SK-N-SH treated with all-trans-retinoic acid at 6 μM for 48 hours (cell line): ENCODE measurements around the gene CDPF1.

Source experiments
- ATAC-seq: fragments of 200-7000 bp; cut with Tn5 transposase; 3 replicates; pipeline ENCODE4 v1.9.1; 2020; ENCODE audit warnings: mild to moderate bottlenecking, moderate library complexity
- ARNTL ChIP-seq: fragments of 450-650 bp; formaldehyde crosslinking; IDR thresholded peaks from 2 replicates; pipeline ENCODE4 v1.5.0; 2020; ENCODE audit warnings: low read depth, mild to moderate bottlenecking, moderate library complexity, borderline replicate concordance
- BACH2 ChIP-seq: fragments of 250-450 bp; sonication (Bioruptor Pico); IDR thresholded peaks from 2 replicates; pipeline ENCODE4 v1.9.0; 2021; ENCODE audit warnings: mild to moderate bottlenecking, borderline replicate concordance
- CSDC2 ChIP-seq: fragments of 250-450 bp; sonication (Bioruptor Pico); IDR thresholded peaks from 2 replicates; pipeline ENCODE4 v1.5.0; 2020; ENCODE audit warnings: mild to moderate bottlenecking, moderate library complexity
- ESRRG ChIP-seq: fragments of 250-450 bp; sonication (Bioruptor Pico); IDR thresholded peaks from 2 replicates; pipeline ENCODE4 v1.6.1; 2021; ENCODE audit warnings: mild to moderate bottlenecking
- GLIS3 ChIP-seq: fragments of 250-450 bp; sonication (Bioruptor Pico); IDR thresholded peaks from 2 replicates; pipeline ENCODE4 v1.5.0; 2020; ENCODE audit warnings: mild to moderate bottlenecking, moderate library complexity
- ISL1 ChIP-seq: fragments of 250-450 bp; sonication (Bioruptor Pico); IDR thresholded peaks from 2 replicates; pipeline ENCODE4 v2.1.2; 2022; ENCODE audit warnings: mild to moderate bottlenecking, moderate library complexity
- OSR1 ChIP-seq: fragments of 250-450 bp; sonication (Bioruptor Pico); IDR thresholded peaks from 2 replicates; pipeline ENCODE4 v1.8.0; 2022; ENCODE audit warnings: moderate library complexity, mild to moderate bottlenecking, inconsistent platforms
- PPARA ChIP-seq: fragments of 250-450 bp; sonication (Bioruptor Pico); IDR thresholded peaks from 2 replicates; pipeline ENCODE4 v1.5.0; 2020; ENCODE audit warnings: mild to moderate bottlenecking, borderline replicate concordance
- RARB ChIP-seq: fragments of 250-450 bp; sonication (Bioruptor Pico); IDR thresholded peaks from 2 replicates; pipeline ENCODE4 v1.8.0; 2021; ENCODE audit warnings: mild to moderate bottlenecking, moderate library complexity
- TCF4 ChIP-seq: fragments of 250-450 bp; sonication (Bioruptor Pico); IDR thresholded peaks from 2 replicates; pipeline ENCODE4 v1.8.0; 2021; ENCODE audit warnings: mild to moderate bottlenecking, moderate library complexity, borderline replicate concordance
- TOX ChIP-seq: fragments of 250-450 bp; sonication (Bioruptor Pico); IDR thresholded peaks from 2 replicates; pipeline ENCODE4 v1.8.0; 2021; ENCODE audit warnings: mild to moderate bottlenecking, moderate library complexity, borderline replicate concordance
- ZC3H10 ChIP-seq: fragments of 250-450 bp; sonication (Bioruptor Pico); IDR thresholded peaks from 2 replicates; pipeline ENCODE4 v1.5.1; 2021; ENCODE audit warnings: mild to moderate bottlenecking, moderate library complexity
- ZFP3 ChIP-seq: fragments of 250-450 bp; sonication (Bioruptor Pico); IDR thresholded peaks from 2 replicates; pipeline ENCODE4 v1.5.0; 2020; ENCODE audit warnings: mild to moderate bottlenecking, moderate library complexity
- ZFP30 ChIP-seq: fragments of 450-650 bp; formaldehyde crosslinking; IDR thresholded peaks from 2 replicates; pipeline ENCODE4 v1.5.0; 2022; ENCODE audit warnings: mild to moderate bottlenecking, moderate library complexity
- ZNF565 ChIP-seq: fragments of 450-650 bp; formaldehyde crosslinking; conservative IDR thresholded peaks from 2 replicates; pipeline ENCODE4 v1.5.0; 2020; ENCODE audit warnings: low read depth, mild to moderate bottlenecking, moderate library complexity
- ZNF70 ChIP-seq: fragments of 450-650 bp; formaldehyde crosslinking; IDR thresholded peaks from 2 replicates; pipeline ENCODE4 v1.5.0; 2020; ENCODE audit warnings: mild to moderate bottlenecking, moderate library complexity
- TF ChIP-seq, protein P1 (sequence below): fragments of 250-450 bp; sonication (Bioruptor Pico); IDR thresholded peaks from 2 replicates; pipeline ENCODE4 v1.5.1; 2021; ENCODE audit warnings: mild to moderate bottlenecking, moderate library complexity
- TF ChIP-seq, protein P2 (sequence below): fragments of 250-450 bp; sonication (Bioruptor Pico); IDR thresholded peaks from 2 replicates; pipeline ENCODE4 v1.8.0; 2020; ENCODE audit warnings: mild to moderate bottlenecking, moderate library complexity, borderline replicate concordance
- TF ChIP-seq, protein P3 (sequence below): fragments of 250-450 bp; sonication (Bioruptor Pico); IDR thresholded peaks from 2 replicates; pipeline ENCODE4 v1.5.0; 2020; ENCODE audit warnings: mild to moderate bottlenecking, moderate library complexity
- TF ChIP-seq, protein P4 (sequence below): fragments of 250-450 bp; sonication (Bioruptor Pico); IDR thresholded peaks from 2 replicates; pipeline ENCODE4 v1.5.1; 2020; ENCODE audit warnings: low read depth, mild to moderate bottlenecking, moderate library complexity

The CDPF1 gene

DNA sequence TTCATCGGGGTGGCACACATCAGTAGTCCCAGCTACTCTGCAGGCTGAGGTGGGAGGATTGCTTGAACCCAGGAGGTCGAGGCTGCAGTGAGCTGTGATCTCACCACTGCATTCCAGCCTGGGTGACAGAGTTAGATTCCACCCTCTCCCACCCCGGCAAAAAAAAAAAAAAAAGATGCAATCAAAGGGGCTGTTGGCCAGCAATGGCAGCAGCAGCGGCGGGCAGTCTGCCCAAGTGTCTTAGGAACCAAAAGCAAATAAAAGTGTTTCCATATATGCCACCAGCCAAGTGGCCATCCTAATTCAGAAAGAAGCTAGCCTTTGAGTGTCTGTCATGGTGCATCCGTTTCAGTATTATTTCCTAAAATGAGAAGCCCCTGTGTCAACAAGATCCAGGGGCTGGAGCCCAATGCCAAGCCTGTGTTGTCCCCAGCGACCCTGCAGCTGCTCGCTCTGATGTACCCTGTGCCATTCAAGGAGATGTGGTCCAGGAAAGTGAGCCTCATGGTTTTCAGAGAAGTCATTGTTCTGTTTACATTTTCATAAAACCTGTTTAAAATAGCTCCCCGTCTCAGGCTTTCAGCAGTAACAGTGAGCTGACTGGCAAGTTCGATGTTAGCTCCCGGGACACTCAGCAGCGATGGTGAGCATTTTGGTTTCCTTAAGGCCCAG, 12.5 kb downstream of the CDPF1 start:
- ATAC-seq, result no peak
- TF ChIP-seq TCF4 (CRISPR knock-in tag) (no peak), ZFP30 (no peak), PPARA (CRISPR knock-in tag) (no peak), OSR1 (CRISPR knock-in tag) (no peak), ARNTL (CRISPR knock-in tag) (no peak), ESRRG (CRISPR knock-in tag) (no peak), GLIS3 (CRISPR knock-in tag) (no peak), ZNF70 (CRISPR knock-in tag) (no peak), ZC3H10 (CRISPR knock-in tag) (no peak), ZFP3 (CRISPR knock-in tag) (no peak)
- TF ChIP-seq, protein P1, sequence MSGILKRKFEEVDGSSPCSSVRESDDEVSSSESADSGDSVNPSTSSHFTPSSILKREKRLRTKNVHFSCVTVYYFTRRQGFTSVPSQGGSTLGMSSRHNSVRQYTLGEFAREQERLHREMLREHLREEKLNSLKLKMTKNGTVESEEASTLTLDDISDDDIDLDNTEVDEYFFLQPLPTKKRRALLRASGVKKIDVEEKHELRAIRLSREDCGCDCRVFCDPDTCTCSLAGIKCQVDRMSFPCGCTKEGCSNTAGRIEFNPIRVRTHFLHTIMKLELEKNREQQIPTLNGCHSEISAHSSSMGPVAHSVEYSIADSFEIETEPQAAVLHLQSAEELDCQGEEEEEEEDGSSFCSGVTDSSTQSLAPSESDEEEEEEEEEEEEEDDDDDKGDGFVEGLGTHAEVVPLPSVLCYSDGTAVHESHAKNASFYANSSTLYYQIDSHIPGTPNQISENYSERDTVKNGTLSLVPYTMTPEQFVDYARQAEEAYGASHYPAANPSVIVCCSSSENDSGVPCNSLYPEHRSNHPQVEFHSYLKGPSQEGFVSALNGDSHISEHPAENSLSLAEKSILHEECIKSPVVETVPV (CRISPR knock-in tag), result no peak
- TF ChIP-seq, protein P2, sequence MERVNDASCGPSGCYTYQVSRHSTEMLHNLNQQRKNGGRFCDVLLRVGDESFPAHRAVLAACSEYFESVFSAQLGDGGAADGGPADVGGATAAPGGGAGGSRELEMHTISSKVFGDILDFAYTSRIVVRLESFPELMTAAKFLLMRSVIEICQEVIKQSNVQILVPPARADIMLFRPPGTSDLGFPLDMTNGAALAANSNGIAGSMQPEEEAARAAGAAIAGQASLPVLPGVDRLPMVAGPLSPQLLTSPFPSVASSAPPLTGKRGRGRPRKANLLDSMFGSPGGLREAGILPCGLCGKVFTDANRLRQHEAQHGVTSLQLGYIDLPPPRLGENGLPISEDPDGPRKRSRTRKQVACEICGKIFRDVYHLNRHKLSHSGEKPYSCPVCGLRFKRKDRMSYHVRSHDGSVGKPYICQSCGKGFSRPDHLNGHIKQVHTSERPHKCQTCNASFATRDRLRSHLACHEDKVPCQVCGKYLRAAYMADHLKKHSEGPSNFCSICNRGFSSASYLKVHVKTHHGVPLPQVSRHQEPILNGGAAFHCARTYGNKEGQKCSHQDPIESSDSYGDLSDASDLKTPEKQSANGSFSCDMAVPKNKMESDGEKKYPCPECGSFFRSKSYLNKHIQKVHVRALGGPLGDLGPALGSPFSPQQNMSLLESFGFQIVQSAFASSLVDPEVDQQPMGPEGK (CRISPR knock-in tag), result no peak
- TF ChIP-seq, protein P3, sequence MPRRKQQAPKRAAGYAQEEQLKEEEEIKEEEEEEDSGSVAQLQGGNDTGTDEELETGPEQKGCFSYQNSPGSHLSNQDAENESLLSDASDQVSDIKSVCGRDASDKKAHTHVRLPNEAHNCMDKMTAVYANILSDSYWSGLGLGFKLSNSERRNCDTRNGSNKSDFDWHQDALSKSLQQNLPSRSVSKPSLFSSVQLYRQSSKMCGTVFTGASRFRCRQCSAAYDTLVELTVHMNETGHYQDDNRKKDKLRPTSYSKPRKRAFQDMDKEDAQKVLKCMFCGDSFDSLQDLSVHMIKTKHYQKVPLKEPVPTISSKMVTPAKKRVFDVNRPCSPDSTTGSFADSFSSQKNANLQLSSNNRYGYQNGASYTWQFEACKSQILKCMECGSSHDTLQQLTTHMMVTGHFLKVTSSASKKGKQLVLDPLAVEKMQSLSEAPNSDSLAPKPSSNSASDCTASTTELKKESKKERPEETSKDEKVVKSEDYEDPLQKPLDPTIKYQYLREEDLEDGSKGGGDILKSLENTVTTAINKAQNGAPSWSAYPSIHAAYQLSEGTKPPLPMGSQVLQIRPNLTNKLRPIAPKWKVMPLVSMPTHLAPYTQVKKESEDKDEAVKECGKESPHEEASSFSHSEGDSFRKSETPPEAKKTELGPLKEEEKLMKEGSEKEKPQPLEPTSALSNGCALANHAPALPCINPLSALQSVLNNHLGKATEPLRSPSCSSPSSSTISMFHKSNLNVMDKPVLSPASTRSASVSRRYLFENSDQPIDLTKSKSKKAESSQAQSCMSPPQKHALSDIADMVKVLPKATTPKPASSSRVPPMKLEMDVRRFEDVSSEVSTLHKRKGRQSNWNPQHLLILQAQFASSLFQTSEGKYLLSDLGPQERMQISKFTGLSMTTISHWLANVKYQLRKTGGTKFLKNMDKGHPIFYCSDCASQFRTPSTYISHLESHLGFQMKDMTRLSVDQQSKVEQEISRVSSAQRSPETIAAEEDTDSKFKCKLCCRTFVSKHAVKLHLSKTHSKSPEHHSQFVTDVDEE (CRISPR knock-in tag), result no peak
- TF ChIP-seq, protein P4, sequence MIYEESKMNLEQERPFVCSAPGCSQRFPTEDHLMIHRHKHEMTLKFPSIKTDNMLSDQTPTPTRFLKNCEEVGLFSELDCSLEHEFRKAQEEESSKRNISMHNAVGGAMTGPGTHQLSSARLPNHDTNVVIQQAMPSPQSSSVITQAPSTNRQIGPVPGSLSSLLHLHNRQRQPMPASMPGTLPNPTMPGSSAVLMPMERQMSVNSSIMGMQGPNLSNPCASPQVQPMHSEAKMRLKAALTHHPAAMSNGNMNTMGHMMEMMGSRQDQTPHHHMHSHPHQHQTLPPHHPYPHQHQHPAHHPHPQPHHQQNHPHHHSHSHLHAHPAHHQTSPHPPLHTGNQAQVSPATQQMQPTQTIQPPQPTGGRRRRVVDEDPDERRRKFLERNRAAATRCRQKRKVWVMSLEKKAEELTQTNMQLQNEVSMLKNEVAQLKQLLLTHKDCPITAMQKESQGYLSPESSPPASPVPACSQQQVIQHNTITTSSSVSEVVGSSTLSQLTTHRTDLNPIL (CRISPR knock-in tag), result no peak

DNA sequence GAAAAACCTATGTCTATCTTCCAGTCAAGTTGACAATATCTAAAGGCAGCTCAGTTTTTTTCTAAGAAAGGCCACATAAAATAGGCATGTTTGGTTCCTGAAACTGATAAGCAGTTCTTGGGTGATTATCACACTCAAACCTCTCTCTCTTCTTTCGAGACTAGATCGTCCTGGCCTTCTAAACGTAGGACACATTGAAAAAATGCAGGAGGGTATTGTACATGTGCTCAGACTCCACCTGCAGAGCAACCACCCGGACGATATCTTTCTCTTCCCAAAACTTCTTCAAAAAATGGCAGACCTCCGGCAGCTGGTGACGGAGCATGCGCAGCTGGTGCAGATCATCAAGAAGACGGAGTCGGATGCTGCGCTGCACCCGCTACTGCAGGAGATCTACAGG, 15.1 kb downstream of the CDPF1 start:
- no peak for ATAC-seq
- no peak for TF ChIP-seq ARNTL (CRISPR knock-in tag)
- TF ChIP-seq ESRRG (CRISPR knock-in tag), result no peak
- TF ChIP-seq BACH2 (CRISPR knock-in tag), result no peak
- no peak for TF ChIP-seq ISL1 (CRISPR knock-in tag)
- no peak for TF ChIP-seq OSR1 (CRISPR knock-in tag)

DNA sequence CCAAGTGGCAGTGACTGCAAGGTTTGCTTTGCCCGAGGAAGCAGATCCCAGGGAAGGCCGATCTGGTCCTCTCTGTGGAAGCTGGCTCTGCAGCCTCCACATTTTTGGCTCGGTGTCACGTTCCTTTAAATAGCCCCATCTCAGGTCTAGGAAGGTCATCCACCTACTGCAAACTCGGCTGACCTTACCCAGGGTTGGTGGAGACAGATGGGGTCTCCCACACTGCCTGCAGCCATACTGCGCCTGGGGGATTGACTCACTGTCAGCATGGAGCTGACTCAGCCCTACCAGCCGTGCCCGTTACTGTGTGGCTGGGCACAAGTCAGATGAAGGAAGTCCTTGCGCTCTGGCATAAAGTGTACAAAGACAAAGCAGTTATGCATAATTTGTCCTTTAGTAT, 16.9 kb downstream of the CDPF1 start:
- TF ChIP-seq ZNF565 (CRISPR knock-in tag), result no peak
- TF ChIP-seq, protein P4 (CRISPR knock-in tag), result no peak
- TF ChIP-seq ZC3H10 (CRISPR knock-in tag), result no peak
- TF ChIP-seq CSDC2 (CRISPR knock-in tag), result no peak
- TF ChIP-seq ZNF70 (CRISPR knock-in tag), result no peak
- no peak for TF ChIP-seq BACH2 (CRISPR knock-in tag)
- TF ChIP-seq RARB, result no peak
- TF ChIP-seq ZFP30, result no peak
- no peak for TF ChIP-seq ESRRG (CRISPR knock-in tag)
- TF ChIP-seq GLIS3 (CRISPR knock-in tag), result no peak
- TF ChIP-seq, protein P3 (CRISPR knock-in tag), result no peak
- TF ChIP-seq TCF4 (CRISPR knock-in tag), result no peak
- TF ChIP-seq, protein P1 (CRISPR knock-in tag), result no peak
- TF ChIP-seq, protein P2 (CRISPR knock-in tag), result no peak
- TF ChIP-seq TOX (CRISPR knock-in tag), result no peak
- TF ChIP-seq ZFP3 (CRISPR knock-in tag), result no peak
- TF ChIP-seq OSR1 (CRISPR knock-in tag), result no peak
- ATAC-seq, result peak; percentile 99
